Measurements from ENCODE around the gene CXCR5.
"Not testable (repeated sequence)": the region's sequence is repeated elsewhere in the genome, so short reads cannot be mapped to it uniquely, and the experiment has no call there.

CXCR5 gene
- 6.2 to 39.4 (median 6.8) reads per million in 3 donors for total RNA-seq

- peaks cover 35% of the 10 kb centered on the region for H3K4me1 ChIP-seq (ENCODE audit: control insufficient read depth, insufficient read depth, low read length, poor library complexity, severe bottlenecking)
- no peaks in the 10 kb centered on the region for H3K27me3 ChIP-seq (replicated peaks; ENCODE audit: control insufficient read depth, insufficient read depth, low read length, poor library complexity, severe bottlenecking)
- H3K4me3 ChIP-seq (ENCODE audit: insufficient read depth, low read depth, low read length, poor library complexity, severe bottlenecking) = peak within 1 kb of the TSS; percentile 39
- peak within 1 kb of the TSS; percentile 71 for H3K27ac ChIP-seq (ENCODE audit: insufficient read depth, low read length, poor library complexity, severe bottlenecking)
- no peaks in the 10 kb centered on the region for H3K9me3 ChIP-seq (ENCODE audit: control insufficient read depth, low read length)
- no peaks in the 10 kb centered on the region for H3K36me3 ChIP-seq (ENCODE audit: control insufficient read depth, insufficient read depth, low read length)
- DNase-seq = peak in 1 of 3 donors; percentile 39
Measured at GRCh38 chr11:118883368-118884071, at the start of gene CXCR5. Gene CXCR5, plus strand, starts transcription at chr11:118883892. Its CDS starts 50 bp downstream, at chr11:118883942.

- Histone ChIP-seq H3K4me1 (ENCODE audit: control insufficient read depth, insufficient read depth, low read length, poor library complexity, severe bottlenecking) (no peaks in the 10 kb centered on the region), H3K27ac (ENCODE audit: insufficient read depth, low read length, poor library complexity, severe bottlenecking) (no peak overlapping the region), H3K4me3 (ENCODE audit: insufficient read depth, low read depth, low read length, poor library complexity, severe bottlenecking) (no peak overlapping the region), H3K9me3 (ENCODE audit: control insufficient read depth, low read length) (no peaks in the 10 kb centered on the region), H3K27me3 (replicated peaks; ENCODE audit: control insufficient read depth, insufficient read depth, low read length, poor library complexity, severe bottlenecking) (no peaks in the 10 kb centered on the region), H3K36me3 (ENCODE audit: control insufficient read depth, insufficient read depth, low read length) (no peaks in the 10 kb centered on the region)
- DNase-seq = no peak
Measured at GRCh38 chr11:118834427-118835028, 49.2 kb upstream of the CXCR5 start.

DNA sequence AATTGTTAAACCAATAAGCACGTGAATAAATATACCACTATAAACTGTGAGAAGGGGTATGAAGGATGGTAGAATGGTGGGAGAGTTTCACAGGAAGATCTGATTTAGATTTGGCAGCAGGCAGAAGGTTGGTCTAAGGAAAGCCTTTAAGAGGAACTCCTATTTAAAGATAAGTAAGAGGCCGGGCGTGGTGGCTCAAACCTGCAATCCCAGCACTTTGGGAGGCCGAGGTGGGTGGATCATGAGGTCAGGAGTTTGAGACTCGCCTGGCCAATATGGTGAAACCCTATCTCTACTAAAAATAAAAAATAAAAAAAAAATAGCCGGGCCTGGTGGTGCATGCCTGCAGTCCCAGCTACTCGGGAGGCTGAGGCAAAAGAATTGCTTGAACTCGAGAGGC lies 45.8 kb upstream of the CXCR5 start:
- Histone ChIP-seq H3K4me1 (ENCODE audit: control insufficient read depth, insufficient read depth, low read length, poor library complexity, severe bottlenecking) (no peaks in the 10 kb centered on the region), H3K27me3 (replicated peaks; ENCODE audit: control insufficient read depth, insufficient read depth, low read length, poor library complexity, severe bottlenecking) (no peaks in the 10 kb centered on the region), H3K4me3 (ENCODE audit: insufficient read depth, low read depth, low read length, poor library complexity, severe bottlenecking) (no peak overlapping the region), H3K36me3 (ENCODE audit: control insufficient read depth, insufficient read depth, low read length) (no peaks in the 10 kb centered on the region), H3K27ac (ENCODE audit: insufficient read depth, low read length, poor library complexity, severe bottlenecking) (no peak overlapping the region), H3K9me3 (ENCODE audit: control insufficient read depth, low read length) (no peaks in the 10 kb centered on the region)
- DNase-seq = no peak

DNA sequence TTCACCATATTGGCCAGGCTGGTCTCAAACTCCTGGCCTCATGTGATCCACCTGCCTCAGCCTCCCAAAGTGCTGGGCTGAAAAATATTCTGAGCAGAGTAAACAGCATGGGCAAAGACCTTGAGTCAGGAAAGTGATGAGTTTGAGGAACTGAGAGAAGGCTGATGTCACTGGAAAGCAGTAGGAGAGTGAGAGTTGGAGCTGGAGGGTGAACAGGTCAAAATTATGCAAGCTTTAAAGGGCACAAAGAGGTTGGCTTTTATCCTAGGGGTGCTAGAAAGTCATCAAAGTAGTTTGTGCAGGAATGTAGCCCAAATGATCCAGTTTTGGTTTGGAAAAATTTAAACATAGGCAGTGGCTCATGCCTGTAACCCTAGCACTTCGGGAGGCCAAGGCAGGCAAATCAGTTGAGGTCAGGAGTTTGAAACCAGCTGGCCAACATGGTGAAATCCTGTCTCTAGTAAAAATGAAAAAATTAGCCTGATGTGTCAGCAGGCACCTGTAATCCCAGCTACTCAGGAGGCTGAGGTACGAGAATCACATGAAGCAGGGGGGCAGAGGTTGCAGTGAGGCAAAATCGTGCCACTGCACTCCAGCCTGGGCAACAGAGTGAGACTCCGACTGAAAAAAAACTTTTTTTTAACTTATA lies 44.7 kb upstream of the CXCR5 start:
- Histone ChIP-seq H3K27ac (ENCODE audit: insufficient read depth, low read length, poor library complexity, severe bottlenecking) (no peak overlapping the region), H3K9me3 (ENCODE audit: control insufficient read depth, low read length) (no peaks in the 10 kb centered on the region), H3K36me3 (ENCODE audit: control insufficient read depth, insufficient read depth, low read length) (no peaks in the 10 kb centered on the region), H3K4me1 (ENCODE audit: control insufficient read depth, insufficient read depth, low read length, poor library complexity, severe bottlenecking) (no peaks in the 10 kb centered on the region), H3K4me3 (ENCODE audit: insufficient read depth, low read depth, low read length, poor library complexity, severe bottlenecking) (no peak overlapping the region), H3K27me3 (replicated peaks; ENCODE audit: control insufficient read depth, insufficient read depth, low read length, poor library complexity, severe bottlenecking) (no peaks in the 10 kb centered on the region)
- DNase-seq = no peak

- Histone ChIP-seq H3K36me3 (ENCODE audit: control insufficient read depth, insufficient read depth, low read length) (no peaks in the 10 kb centered on the region), H3K4me1 (ENCODE audit: control insufficient read depth, insufficient read depth, low read length, poor library complexity, severe bottlenecking) (no peaks in the 10 kb centered on the region), H3K27me3 (replicated peaks; ENCODE audit: control insufficient read depth, insufficient read depth, low read length, poor library complexity, severe bottlenecking) (no peaks in the 10 kb centered on the region), H3K4me3 (ENCODE audit: insufficient read depth, low read depth, low read length, poor library complexity, severe bottlenecking) (peak overlapping the region; percentile 20), H3K27ac (ENCODE audit: insufficient read depth, low read length, poor library complexity, severe bottlenecking) (peak overlapping the region; percentile 39), H3K9me3 (ENCODE audit: control insufficient read depth, low read length) (no peaks in the 10 kb centered on the region)
- DNase-seq = peak; percentile 13 to 22 (median 22)
Measured at GRCh38 chr11:118841469-118842242, 42.0 kb upstream of the CXCR5 start.

DNA sequence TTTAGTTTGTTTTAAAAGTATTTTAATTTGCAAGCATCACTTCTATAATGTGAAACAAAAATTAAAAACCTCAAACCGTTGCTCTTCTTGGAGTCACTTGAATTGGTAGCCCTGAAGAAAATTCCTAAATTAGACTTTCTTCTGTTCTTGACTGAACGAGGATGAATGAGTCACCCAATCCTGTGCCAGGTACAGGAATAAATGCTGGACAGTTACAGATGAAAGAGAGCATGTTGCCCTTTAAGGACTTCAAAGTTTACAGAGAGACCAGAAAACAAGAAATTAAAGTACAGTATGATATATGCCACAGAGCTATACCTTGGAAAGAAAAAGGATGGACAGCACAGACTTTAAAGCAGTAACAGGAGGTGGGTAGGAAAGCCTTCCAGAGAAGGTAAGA lies 41.3 kb upstream of the CXCR5 start:
- Histone ChIP-seq H3K27me3 (replicated peaks; ENCODE audit: control insufficient read depth, insufficient read depth, low read length, poor library complexity, severe bottlenecking) (no peaks in the 10 kb centered on the region), H3K36me3 (ENCODE audit: control insufficient read depth, insufficient read depth, low read length) (no peaks in the 10 kb centered on the region), H3K27ac (ENCODE audit: insufficient read depth, low read length, poor library complexity, severe bottlenecking) (no peak overlapping the region), H3K4me3 (ENCODE audit: insufficient read depth, low read depth, low read length, poor library complexity, severe bottlenecking) (no peak overlapping the region), H3K4me1 (ENCODE audit: control insufficient read depth, insufficient read depth, low read length, poor library complexity, severe bottlenecking) (no peaks in the 10 kb centered on the region), H3K9me3 (ENCODE audit: control insufficient read depth, low read length) (no peaks in the 10 kb centered on the region)
- DNase-seq = no peak

DNA sequence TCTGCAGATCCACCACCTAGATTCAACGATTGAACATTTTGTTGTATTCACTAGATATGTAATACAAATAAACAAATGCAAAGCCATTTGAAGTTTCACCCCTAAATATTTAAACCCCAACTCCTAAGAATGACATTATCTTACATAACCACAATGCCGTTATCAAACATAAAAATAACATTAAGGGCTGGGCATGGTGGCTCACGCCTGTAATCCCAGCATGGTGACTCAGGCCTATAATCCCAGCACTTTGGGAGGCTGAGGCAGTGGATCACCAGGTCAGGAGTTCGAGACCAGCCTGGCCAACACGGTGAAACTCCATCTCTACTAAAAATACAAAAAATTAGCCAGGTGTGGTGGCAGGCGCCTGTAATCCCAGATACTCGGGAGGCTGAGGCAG lies 40.8 kb upstream of the CXCR5 start:
- not testable (repeated sequence) for H3K9me3 ChIP-seq (ENCODE audit: control insufficient read depth, low read length); H3K4me1 ChIP-seq (ENCODE audit: control insufficient read depth, insufficient read depth, low read length, poor library complexity, severe bottlenecking); H3K4me3 ChIP-seq (ENCODE audit: insufficient read depth, low read depth, low read length, poor library complexity, severe bottlenecking); H3K36me3 ChIP-seq (ENCODE audit: control insufficient read depth, insufficient read depth, low read length); H3K27ac ChIP-seq (ENCODE audit: insufficient read depth, low read length, poor library complexity, severe bottlenecking); DNase-seq; H3K27me3 ChIP-seq (replicated peaks; ENCODE audit: control insufficient read depth, insufficient read depth, low read length, poor library complexity, severe bottlenecking)

DNA sequence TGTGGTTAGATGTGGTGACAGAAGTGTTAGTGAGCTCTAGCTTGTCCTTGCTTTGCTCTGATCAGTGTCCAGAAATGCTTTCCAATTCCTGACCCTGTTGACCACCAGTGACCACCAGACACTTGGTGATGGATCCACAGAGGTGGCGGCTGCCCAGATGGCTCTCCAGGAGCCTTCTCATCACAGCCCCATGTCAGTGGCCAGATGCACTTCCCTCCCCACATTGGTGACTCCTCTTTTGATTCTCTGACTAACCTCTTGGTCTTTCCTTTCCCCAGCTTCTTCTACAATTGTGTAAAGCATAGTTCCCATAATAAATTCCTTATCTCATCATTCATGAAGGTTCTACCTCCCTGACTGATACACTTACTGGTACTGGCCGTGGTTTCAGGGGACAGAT lies 40.1 kb upstream of the CXCR5 start:
- Histone ChIP-seq H3K27me3 (replicated peaks; ENCODE audit: control insufficient read depth, insufficient read depth, low read length, poor library complexity, severe bottlenecking) (no peaks in the 10 kb centered on the region), H3K36me3 (ENCODE audit: control insufficient read depth, insufficient read depth, low read length) (no peaks in the 10 kb centered on the region), H3K4me1 (ENCODE audit: control insufficient read depth, insufficient read depth, low read length, poor library complexity, severe bottlenecking) (no peaks in the 10 kb centered on the region), H3K27ac (ENCODE audit: insufficient read depth, low read length, poor library complexity, severe bottlenecking) (no peak overlapping the region), H3K4me3 (ENCODE audit: insufficient read depth, low read depth, low read length, poor library complexity, severe bottlenecking) (no peak overlapping the region), H3K9me3 (ENCODE audit: control insufficient read depth, low read length) (no peaks in the 10 kb centered on the region)
- DNase-seq = no peak

DNA sequence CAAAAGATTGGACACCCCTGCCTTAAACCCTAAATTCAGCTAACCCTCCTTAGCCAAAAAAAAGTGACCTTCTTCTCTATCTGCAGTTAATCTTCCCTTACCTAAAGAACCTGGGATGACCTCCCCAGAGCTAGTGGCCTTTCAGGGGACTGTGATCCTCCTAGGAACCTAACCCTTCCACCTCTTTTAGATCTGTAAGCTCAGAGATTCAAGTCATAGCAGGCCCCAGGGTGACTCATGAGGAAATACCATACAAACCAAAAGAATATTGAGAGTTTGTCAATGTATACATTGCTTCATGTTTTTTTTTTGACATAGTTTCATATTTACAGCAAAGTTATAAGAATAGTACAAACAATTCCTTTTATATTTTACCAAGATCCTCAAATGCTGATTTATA lies 38.3 kb upstream of the CXCR5 start:
- H3K36me3 ChIP-seq (ENCODE audit: control insufficient read depth, insufficient read depth, low read length) = no peaks in the 10 kb centered on the region
- H3K4me1 ChIP-seq (ENCODE audit: control insufficient read depth, insufficient read depth, low read length, poor library complexity, severe bottlenecking) = no peaks in the 10 kb centered on the region
- no peak overlapping the region for H3K4me3 ChIP-seq (ENCODE audit: insufficient read depth, low read depth, low read length, poor library complexity, severe bottlenecking)
- DNase-seq = no peak
- H3K27ac ChIP-seq (ENCODE audit: insufficient read depth, low read length, poor library complexity, severe bottlenecking) = no peak overlapping the region
- H3K27me3 ChIP-seq (replicated peaks; ENCODE audit: control insufficient read depth, insufficient read depth, low read length, poor library complexity, severe bottlenecking) = no peaks in the 10 kb centered on the region
- no peaks in the 10 kb centered on the region for H3K9me3 ChIP-seq (ENCODE audit: control insufficient read depth, low read length)
